HG03571 (cell line): Measurements from ENCODE around the gene RIMBP2.

Experiments used
- ATAC-seq: cut with Tn5 transposase; IDR thresholded peaks from one replicate; pipeline ENCODE4 v1.9.1; 2021; ENCODE audit not compliant: unreplicated experiment

The RIMBP2 gene

GRCh38 chr12:130491421-130492357 lies 224.4 kb downstream of the RIMBP2 start:
- ATAC-seq = no peak

DNA sequence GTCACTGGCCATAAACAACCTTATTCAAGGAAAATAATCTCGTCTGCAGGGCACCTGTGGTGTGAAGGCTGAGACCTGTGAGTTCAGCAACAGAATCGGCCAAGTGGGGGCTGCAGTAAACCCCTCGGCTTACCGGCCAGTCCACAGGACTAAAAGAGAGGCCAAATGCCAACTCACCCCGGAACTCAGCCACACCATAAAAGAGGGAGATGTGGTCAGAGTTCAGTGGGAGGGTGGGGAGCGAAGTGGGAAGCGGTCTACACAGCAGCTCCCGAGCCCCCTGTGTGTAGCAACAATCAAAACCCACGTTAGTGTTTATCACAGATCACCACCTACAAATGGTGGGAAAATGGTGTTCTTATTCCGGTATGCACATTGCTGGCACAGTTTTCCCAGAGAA lies 225.4 kb downstream of the RIMBP2 start:
- no peak for ATAC-seq

DNA sequence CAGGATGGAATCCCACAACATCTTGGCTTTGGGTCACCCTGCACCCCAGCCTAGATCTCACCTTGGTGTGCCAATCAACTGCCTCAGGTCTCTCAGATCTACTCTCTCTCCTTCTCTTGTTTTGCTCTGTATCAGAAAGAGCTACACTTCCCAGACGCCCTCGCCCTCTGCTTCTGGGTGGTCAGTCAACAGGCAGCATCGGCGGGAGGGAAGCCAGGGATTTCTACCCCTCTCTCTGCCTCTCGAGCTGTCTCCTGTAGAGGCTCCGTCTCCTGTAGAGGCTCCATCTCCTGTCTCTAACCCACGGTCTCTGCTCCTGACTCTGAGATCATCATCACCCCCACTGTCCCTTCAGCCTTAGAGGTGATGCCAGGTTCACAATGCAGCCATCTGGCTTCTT lies 226.8 kb downstream of the RIMBP2 start:
- no peak for ATAC-seq

GRCh38 chr12:130488358-130488710 lies 227.8 kb downstream of the RIMBP2 start:
- no peak for ATAC-seq

- no peak for ATAC-seq
Observed at GRCh38 chr12:130487636-130488357, 228.3 kb downstream of the RIMBP2 start.

DNA sequence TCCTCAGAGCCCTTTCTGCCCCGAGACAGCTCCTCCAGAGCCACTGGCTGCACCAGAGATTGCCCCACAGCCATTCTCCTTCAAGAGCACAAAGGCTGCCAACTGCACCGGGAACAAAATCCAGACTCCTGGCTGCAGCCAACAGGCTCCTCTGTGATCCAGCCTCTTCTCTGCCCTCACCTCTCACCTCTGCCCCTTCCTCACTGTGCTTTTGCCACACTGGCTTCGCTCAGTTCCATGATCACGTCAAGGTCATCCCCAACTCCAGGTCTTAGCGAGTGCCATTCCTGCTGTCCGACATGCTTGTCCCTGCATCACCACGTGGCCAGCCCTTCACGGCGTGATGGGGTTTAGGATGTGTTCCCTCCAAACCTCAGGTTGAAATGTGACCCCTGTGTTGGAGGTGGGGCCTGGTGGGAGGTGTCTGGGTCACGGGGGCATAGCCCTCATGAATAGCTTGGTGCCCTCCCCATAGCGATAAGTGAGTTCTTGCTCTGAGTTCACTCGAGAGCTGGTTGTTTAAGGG lies 229.1 kb downstream of the RIMBP2 start:
- no peak for ATAC-seq

DNA sequence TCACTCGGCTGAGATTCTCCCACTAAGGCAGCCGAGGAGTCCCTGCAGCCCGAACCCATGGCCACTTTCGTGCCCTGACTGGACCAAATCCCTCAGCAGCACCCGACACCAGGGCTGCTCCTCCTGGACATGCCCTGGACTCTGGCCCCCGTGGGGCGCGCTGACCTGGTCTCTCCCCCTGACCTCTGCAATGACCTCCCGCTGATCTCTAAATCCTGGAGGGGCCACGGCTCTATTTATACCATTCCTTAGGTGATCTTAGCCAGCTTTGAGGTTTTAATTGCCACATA lies 230.0 kb downstream of the RIMBP2 start:
- ATAC-seq = no peak

- no peak for ATAC-seq
Observed at GRCh38 chr12:130485291-130486145, 230.6 kb downstream of the RIMBP2 start.

DNA sequence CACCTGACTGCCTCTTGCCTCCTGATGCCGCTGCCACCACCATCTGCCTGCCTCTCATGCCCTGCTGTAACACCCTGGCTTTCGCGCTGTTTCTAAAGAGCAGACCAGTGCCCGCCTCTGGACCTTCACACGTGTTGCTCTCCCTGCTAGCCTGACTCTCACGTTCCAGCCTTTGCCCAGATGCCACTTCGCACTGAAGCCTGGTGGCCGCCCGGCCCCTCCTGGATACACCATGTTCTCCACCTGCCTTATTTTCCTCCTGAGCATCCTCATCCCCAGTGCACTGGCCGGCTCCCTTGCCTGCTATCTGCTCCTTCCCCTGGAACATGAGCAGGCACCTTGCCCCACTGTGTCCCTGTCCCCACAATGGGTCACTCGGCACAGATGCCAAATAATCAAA lies 231.9 kb downstream of the RIMBP2 start:
- no peak for ATAC-seq

DNA sequence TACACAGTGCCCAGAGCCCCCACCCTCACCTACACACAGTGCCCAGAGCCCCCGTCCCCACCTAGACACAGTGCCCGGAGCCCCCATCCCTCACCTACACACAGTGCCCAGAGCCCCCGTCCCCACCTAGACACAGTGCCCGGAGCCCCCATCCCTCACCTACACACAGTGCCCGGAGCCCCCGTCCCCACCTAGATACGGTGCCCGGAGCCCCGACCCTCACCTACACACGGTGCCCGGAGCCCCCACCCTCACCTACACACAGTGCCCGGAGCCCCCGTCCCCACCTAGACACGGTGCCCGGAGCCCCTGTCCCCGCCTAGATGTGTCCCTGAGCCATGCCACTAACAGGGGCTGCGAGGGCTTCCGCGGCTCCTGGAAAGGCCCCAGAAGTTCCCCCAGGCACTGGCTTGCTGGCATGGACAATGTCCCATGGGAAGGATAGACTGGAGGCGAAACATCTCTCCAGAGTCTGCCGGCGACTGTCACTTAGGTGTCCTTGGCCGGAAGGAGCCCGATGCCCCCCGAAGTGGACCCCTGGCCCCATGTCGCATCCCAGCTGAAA lies 232.4 kb downstream of the RIMBP2 start:
- ATAC-seq = no peak

- ATAC-seq = no peak
Observed at GRCh38 chr12:130482448-130482847, 233.7 kb downstream of the RIMBP2 start.

GRCh38 chr12:130481392-130481879 lies 234.7 kb downstream of the RIMBP2 start:
- no peak for ATAC-seq

DNA sequence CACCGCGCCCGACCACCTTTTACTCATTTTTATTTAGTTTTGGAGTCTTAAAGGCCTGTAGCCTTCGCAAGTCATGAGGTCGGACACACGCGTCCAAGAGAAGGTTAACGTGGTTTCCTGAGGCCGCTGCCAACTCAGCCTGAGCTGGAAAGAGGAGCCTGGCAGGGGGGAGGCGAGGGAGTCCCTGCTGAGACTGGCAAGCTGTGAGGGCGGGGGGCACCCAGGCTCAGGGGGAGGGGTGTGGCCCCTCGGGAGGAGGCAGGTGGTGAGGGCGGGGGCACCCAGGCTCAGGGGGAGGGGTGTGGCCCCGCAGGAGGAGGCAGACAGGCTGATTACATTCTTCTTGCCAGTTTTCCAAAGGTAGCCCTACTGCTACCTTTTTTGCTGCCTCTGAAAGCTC lies 235.2 kb downstream of the RIMBP2 start:
- no peak for ATAC-seq

- no peak for ATAC-seq
Observed at GRCh38 chr12:130480231-130480630, 235.9 kb downstream of the RIMBP2 start.

DNA sequence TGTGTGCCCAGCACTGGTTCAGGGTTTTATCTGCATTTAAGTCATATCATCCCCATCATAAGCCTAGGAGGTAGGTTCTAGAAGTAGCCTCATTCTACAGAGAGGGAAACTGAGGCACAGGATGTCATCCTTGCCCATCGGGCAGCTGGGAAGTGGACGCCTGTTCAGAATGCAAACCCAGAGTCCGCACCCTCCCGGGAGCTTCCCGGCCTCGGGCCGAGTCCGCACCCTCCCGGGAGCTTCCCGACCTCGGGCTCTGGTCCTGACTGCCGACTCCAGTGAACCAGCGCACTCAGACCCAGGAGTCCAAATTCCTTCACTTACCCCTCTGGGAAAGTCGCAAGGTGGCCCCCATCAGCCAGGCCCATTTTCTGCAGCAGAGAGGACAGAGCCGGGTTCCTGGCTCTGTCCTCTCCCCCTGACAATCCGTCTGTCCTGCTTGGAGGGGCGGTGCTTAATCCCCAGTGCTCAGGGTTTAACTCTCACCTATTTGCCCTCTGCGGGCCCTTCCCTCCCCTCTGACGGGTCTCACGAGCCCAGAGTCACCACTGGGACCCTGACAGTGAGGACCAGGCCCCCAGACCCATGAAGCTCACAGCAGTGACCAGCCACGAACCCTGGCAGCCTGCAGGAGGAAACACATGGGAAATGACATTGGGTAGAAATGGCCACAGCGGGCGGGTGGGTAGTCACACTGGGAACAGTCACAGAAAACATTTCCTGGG lies 236.5 kb downstream of the RIMBP2 start:
- no peak for ATAC-seq

- ATAC-seq = no peak
Observed at GRCh38 chr12:130478786-130479185, 237.3 kb downstream of the RIMBP2 start.

DNA sequence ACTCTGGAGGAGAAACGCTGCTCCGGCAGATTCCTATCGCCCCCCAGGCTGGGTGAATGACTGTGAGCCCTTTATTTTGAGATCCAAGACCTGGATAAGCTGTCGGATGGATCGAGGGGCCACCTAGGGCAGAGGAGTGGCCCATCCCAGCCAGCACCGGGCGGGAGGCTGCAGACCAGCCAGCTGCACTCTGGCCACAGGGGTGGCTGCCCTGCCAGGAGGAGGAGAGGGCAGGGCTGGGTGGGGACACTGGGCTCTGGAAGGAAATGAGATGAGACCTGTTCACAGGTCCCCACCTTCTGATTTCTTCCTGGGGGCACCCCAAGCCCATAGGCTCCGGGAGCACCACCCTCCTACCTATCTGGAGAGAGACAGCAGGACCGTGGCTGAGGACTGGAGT lies 238.4 kb downstream of the RIMBP2 start:
- no peak for ATAC-seq

DNA sequence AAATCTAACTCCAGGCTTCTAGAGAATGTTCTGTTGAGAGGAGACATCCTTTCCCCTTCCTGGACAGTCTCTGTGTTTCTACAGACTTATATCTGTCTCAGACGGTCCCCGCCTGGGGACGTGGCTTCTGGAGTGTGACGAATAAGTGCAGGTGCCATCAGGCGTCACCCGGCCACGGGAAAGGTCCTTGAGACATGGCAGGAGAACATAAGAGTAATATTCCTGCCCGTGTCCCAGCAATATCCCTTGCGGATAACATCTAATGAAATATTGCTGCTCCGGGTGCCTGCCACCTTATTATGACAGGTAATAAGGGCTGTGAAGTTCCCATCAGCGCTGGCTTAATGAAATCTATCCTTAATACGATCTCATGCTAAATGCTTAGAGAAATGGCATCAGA lies 238.8 kb downstream of the RIMBP2 start:
- no peak for ATAC-seq

DNA sequence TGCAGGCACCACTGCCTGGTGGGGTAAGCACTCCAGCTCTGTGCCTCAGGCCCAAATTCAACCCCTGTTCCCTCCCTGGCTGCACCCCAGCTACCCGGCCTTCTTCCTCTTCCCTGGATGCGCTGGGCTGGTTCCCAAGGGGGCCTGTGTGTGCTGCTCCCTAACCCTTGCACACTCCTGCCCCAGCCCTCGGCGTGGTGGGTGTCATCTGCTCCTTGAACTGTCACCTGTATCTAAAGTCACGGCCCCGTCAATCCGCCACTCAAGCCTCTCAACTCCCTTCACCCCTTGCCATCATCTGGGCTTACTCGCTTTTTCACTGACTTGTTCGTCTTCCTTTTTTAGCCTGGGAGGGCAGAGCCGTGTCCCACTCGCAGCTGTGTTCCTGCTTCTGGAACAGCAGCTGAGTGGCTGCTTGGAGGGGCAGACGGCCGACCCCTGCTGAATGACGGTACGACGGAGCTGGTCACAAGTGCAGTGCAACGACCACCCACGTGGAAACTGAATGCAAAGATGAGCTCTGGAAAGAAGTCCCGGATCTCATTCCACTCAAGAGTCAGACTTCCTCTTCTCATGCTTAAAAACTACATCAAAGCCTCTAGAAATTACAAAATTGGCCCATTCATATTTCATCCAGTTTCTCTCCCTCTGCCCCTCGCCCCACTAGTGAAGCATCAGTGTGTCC lies 239.5 kb downstream of the RIMBP2 start:
- ATAC-seq = no peak
